HG03066 (cell line): ENCODE data around the gene EIF2B2.

Experiments used
- ATAC-seq: cut with Tn5 transposase; IDR thresholded peaks from one replicate; pipeline ENCODE4 v1.9.1; 2021; ENCODE audit warnings: low read depth; ENCODE audit not compliant: unreplicated experiment

Gene EIF2B2

DNA sequence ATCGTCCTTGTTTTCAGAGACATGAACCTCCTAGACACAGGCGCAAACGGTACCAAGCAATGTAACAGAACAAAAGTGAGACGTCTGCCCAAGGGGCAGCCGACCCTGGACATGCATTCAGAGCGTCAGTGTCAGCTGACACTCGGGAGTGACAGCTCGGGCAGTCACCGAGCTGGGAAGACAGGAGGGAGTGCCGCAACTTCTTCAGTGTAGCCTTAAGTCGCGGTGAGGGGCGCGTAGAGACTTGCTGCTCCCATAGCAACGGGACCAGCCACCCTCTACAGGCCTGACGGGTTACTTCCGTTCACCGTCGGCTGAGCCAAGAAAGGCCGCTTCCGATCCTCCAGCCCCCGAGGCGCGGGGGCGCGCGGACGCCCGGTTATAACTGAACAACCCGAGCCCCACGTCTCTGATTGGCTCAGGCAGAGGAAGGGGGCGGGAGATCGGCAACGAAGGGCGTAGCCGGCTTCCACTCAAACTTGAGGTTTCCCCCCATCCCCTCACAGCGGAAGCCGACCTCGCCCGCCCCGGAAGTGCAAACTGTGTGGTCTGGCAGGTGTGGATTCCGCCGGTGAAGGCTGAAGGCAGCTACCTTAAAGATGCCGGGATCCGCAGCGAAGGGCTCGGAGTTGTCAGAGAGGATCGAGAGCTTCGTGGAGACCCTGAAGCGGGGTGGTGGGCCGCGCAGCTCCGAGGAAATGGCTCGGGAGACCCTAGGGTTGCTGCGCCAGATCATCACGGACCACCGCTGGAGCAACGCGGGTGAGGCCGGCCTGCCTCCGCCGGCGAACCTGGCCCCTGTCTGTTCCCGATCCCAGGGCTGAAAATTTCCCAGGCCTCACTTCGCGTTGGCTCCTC lies at the start of gene EIF2B2:
TSS of gene EIF2B2 (plus strand) at position 530 of the 858 bp plus-strand sequence. CDS start at position 600, 70 bp downstream.
- peak; percentile 98 for ATAC-seq

- no peak for ATAC-seq
Measured at GRCh38 chr14:74953686-74954085, 49.0 kb upstream of the EIF2B2 start.

DNA sequence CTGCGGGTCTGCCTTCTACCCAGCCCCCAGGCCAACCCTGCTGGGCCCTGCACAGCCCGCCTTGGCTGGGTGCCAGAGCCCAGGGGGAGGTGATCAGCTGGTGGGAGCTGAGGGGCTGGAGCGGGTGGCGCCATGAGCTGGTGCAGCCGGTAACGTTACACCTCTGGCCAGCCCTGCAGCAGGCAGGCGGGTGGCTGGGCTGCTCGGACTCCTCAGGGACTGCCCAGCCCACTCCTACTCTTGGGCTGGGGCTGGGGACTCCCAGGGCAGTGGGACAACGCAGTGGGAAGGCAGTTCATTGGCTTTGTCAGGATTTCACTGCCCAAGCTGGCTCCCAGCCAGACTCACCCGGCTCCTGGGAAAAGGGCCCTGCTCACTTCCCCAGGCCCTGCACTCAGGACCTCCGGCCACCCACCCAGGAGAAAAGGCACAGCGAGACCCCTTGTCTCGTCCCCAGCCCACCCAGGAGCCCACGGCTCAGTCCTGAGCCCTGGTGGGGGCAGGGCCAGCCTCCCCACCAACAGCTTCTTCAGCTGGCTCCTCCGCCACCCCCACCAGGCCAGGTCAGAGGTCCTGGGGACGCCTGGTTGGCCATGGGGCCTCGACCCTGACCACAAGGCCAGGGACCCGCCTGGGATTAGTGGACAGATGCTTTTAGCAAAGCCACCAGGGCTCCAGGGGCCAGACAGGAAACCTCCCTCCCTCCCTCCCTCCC lies 48.3 kb upstream of the EIF2B2 start:
- no peak for ATAC-seq

DNA sequence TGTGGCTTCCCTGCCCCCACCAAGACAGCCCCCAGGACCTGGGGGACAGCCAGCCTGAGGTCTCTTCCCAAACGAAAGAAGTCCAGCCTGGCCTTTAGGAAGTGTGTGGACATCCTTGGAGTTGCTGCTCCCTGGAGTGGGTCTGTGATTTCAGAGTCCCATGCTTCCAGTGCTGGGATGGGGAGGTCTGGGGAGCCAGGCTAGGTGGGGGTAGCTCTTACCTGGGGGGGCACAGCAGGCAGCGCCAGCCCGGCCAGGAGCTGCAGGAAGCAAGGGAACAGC lies 47.8 kb upstream of the EIF2B2 start:
- no peak for ATAC-seq

- ATAC-seq, result no peak
Measured at GRCh38 chr14:74955229-74956026, 47.3 kb upstream of the EIF2B2 start, which contains the start of gene PGF. Gene PGF, minus strand, starts transcription at chr14:74955597. Its CDS starts 355 bp downstream, at chr14:74955242.

GRCh38 chr14:74956027-74956279 lies 46.8 kb upstream of the EIF2B2 start:
- no peak for ATAC-seq

DNA sequence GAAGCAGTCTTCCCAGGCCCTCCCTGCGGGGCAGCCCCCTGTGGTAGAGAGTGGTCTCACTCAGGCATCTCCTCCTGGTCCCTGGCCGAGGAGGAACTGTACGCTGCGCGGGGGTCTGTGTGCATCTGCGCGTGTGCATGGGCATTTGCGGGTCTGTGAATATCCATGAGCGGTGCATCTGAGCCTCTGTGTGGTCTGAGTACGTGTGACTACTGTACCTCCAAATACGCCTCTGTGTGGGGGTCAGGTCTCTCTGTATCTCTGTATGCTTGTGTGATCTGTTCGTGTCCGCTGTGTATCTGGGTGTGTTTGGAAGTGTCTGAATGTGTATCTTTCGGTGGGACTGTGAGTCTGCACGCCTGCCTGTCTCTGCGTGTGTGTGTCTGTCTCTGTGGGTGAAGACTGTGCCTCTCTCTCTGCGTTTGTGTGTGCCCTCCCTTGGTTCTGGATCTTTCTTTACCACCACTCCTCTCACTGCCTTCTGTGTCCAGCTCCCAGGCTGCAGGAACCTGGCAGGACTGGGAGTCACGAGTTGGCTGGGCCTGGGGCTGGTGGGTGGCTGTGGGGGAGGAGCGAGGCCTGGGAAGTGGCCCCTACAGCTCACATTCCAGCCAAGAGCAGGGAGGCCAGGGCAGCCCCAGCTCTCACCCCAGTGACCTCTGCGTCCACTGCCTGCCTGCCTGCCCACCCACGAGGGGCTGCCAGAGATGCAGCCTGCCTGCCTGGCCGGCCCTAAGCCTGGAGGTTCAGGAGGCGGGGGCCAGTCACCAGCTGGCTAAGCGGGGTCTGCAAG lies 46.2 kb upstream of the EIF2B2 start:
- no peak for ATAC-seq

GRCh38 chr14:74959596-74960180 lies 43.0 kb upstream of the EIF2B2 start:
- ATAC-seq, result no peak

DNA sequence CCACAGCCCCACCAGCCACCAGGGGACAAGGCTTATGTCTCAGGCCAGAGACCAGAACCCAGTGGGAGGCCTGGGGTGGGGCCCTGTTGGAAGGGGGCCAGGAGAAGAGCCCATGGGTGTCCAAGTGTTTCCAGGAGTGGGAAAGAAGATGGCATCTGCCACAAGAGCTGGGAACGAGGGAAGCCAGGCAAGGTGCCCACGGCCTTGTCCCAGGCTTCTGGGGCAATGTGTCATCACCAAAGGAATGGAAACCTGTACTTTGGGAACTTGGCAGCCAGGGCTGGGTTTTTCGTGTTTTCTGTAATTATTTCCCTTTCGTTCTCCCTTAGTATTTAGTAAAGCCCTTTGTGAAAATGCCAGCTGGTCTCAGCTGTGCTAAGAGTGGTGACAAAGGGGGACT lies 42.0 kb upstream of the EIF2B2 start:
- no peak for ATAC-seq

DNA sequence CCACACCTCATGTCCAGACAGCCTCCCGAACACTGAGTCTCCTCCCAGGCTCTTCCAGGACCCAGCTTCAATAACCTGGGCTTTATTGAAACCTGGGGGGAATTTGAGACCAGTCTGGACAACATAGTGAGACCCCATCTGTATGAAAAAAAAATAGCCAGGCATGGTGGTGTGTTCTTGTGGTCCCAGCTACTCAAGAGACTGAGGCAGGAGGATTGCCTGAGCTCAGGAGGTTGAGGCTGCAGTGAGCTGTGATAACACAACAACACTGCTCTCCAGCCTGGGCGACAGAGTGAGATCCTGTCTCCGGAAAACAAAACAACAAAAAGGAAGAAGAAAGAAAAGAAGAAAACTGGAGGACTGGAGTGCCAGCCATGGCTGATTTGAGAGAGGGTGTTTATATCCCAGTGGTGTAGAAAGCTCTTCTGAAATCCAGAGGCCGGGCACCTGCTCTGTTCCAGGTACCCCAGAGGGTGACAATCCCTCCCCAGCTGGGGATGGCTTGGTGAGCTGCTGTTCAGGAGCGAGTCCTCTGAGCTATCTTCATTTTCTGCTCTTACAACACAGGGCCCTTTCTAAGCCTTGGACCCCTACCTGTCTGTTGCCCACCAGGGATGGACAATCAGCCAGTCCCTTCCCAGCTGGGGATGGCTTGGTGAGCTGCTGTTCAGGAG lies 41.3 kb upstream of the EIF2B2 start:
- no peak for ATAC-seq

DNA sequence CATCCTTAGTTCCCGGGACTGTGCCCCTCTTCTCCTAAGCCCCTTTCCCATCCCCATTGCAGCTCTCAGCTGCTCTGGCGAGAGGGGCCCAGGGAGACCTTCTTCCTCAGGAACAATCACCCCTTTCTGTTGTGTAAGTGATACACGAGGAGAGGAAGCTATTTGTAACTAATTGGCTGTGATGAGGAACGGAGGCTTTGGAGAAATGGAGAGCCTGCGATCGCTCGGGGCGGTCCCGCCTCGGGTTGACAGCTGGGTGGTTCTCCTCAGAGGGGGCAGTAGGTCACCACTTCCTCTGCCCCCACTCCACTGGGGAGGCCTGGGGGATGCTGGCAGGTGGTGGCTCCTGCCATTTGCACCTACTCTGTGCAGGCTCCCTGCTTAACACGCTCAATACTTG lies 40.7 kb upstream of the EIF2B2 start:
- no peak for ATAC-seq

- ATAC-seq, result no peak
Measured at GRCh38 chr14:74962493-74962892, 40.2 kb upstream of the EIF2B2 start.

DNA sequence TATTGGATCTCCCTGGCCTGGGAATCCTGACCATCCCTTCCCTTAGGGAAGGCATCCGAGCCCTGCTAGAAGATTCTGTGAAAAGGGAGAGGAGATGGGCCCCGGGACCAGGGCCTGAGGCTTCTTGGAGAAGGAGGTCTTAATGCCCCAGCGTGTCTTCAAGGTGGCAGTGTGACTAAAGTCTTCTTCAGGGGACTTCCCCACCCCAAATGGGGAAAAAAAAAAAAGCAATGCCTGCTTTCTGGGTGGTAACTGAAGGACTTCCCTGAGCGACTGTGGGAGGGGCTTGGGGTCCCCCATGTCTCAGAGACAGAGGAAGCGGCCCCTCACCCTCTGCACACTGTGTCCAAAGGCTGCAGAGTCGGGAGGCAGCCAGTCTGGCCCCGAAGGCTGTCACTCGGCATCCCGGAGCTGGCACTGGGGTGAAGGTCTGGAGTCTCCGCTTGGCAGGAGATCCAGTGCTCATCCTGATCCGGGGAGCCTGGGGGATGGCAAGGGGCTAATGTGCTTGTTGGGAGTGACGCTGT lies 39.5 kb upstream of the EIF2B2 start:
- ATAC-seq, result no peak

GRCh38 chr14:74963705-74964271 lies 38.9 kb upstream of the EIF2B2 start:
- no peak for ATAC-seq

- no peak for ATAC-seq
Measured at GRCh38 chr14:74964787-74965485, 37.8 kb upstream of the EIF2B2 start.

DNA sequence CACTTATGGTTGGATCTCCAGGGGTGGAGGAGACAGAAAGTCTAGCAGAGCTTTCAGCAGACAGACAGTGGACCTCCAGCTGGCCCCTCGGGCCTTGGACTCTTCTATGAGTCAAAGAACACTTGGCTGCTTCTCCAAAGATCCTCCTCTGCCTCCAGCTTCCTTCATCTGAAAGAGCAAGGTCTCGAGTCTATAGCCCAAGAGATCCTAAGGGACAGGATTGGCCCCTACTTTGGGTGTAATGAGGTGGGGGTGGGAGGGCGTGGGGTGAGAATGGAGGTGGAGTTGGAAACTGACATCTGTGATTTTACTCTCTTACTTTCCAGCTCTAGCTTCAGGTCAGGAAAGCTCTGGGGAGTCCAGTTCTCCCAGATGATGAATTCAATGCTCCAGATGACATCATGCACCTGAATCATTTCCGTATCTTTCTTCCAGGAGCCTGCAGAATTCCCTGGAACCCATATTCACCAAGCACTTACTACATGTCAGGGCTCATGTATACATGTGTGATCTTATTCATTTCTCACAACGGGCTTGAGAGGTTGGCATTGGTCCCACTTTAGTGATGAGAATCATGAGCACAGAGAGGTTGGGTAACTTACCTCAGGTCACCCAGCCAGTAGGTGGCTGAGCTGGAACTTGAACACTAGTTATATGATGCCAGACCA lies 37.1 kb upstream of the EIF2B2 start:
- ATAC-seq, result no peak

DNA sequence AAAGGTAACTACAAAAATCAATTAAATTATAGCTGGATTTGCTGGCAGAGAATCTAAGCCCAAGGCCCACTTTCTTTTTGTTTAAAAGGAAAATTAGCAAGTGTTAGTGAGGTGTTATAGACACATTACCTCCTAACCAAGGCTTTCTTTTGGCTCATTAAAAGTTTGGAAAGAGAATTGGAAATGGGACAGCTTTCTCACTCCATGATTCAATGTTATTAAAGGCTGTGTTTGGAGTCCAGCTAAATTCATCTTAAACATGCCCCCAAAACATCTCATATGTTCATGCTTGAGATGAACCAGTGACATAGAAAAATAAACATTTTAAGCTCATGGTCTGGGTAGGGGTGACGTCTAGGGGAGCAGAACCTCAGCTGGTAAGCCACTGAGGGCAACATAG lies 33.9 kb upstream of the EIF2B2 start:
- no peak for ATAC-seq

- ATAC-seq, result no peak
Measured at GRCh38 chr14:74973003-74973653, 29.6 kb upstream of the EIF2B2 start.
